Smooth muscle cell of the brain vasculature (primary cell): ENCODE results near the gene CTNS.
A peak's percentile ranks its signal among the peaks of the same experiment; 100 is the strongest.

Source experiments
- DNase-seq: peaks from one replicate; pipeline ENCODE4 v3.0.0-alpha.2; 2012; ENCODE audit warnings: low read depth, low spot score

CTNS gene

DNA sequence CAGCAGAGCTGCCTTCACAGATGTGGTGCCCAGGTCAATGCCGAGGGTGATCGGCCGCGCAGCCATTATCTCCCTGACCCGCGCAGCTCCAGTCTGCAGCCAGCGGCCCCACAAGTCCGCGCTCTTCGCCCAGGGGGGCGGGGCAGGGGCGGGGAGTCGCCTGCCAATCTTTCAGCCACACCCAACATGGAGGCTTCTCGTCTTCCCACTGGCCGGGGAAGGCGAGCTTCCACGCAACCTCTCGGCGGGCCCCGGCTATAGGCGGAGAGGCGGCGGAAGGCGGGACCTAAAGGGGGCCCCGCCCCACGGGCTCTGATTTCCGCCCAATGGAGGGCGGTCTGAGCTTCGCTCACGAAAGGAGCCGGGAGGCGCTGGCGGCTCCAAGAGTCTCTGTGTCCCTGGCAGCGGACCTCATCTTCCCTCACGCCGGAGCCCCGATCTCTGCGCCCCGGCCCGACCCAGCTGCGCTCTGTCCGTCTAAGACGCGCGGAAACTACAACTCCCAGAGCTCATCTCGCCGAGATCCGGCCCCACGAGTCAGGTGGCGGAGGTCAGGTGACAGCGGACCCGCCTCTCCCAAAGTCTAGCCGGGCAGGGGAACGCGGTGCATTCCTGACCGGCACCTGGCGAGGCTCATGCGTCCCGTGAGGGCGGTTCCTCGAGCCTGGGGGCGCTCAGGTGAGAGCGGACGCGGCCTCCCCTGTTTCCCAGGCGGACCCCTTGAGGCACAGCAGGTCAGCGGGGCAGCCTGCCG is at the start of gene CTNS, which contains the start of gene SHPK:
Gene CTNS, plus strand, starts transcription at position 607 of the 754 bp plus-strand sequence. CDS start 3,447 bp downstream, outside the sequence.
Gene SHPK, minus strand, starts transcription at position 97 of the 754 bp plus-strand sequence. Its CDS starts 31 bp downstream, at position 66.
- DNase-seq, result peak; percentile 82

DNA sequence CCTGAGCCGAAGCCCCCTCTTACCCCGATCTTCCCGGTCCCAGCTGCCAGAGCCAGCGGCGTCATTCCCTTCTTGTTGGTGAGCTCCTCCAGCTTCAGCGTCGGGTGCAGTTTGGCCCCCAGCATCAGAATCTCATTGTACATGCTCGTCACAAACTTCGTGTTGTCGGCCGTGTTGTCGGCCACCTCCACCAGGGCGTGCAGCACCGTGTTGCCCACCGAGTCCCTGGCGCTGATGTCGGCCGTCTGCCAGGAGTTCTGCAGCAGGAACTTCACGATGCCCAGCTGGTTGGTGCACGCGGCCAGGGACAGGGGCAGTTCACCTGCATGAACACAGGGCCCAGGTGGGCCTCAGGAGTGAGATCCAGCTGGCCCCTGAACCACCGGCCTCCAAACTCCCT is 46.8 kb upstream of the CTNS start:
- DNase-seq, result no peak

DNA sequence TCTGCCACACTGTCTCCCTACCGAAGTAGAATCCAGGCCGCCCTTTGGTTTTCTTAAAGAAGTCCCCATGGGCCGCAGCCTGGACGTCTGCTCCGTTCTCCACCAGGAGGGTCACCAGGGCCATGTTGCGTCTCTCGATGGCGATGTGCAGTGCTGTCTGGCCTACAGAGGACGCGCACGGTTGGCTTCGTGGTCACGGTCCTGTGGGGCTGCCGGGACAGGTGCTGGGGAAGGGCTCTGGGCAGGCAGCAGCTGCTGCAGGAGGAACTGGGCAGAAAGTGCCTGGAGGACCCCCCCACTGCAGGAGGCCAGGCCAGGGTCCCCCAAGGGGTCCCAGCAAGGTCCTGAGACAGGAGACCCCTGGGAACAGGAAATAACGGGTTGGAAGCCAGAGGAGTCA is 46.3 kb upstream of the CTNS start:
- no peak for DNase-seq

DNA sequence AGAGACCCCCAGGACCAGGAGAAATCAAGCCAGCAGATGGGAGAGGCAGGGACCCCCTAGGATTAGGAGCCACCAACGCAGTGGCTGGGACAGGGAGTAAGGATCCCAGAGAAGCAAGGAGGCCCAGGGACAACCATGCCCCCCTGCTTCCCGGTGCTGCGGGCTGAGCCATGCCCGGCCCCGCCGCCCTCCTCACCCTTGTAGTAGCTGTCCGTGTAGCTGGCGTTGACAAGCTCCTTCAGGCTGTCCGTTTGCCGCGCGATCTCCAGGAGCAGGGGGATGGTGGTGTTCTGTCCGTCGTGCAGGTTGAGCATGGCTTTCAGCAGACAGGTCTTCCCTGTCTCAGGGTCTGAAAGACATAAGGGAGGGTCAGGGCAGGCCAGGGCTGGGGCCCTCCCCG is 45.8 kb upstream of the CTNS start:
- no peak for DNase-seq

DNA sequence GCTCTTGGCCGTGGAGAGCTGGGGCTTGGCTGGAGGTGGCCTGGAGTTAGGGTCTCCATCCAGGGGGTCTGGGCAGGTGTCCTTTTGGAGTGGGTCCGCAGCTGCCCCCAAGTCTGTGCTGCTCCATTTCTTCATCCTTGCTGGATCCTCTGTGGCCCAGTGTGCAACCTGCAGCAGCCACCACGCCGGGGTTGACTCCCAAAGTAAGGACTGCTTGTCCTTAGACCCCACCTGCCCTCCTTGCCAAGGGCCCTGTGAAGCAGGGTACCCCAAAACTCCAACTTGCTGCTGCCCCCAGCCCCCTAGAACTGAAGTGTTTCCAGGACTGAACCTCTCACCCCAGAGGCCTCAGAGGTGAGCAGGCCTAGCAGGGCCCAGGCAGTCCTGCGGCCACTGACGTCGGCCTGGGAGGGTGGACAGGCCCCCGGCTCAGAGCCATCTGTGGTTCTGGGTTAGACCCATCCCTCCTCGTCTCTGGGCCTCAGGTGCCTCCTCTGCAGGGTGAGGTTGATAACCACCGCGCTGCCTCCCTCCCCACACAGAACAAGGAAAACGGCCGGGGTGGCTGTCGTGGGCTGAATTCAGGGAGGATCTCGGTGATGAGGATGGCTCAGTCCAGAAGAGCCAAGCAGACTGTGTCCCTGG is 44.2 kb upstream of the CTNS start:
- no peak for DNase-seq

DNA sequence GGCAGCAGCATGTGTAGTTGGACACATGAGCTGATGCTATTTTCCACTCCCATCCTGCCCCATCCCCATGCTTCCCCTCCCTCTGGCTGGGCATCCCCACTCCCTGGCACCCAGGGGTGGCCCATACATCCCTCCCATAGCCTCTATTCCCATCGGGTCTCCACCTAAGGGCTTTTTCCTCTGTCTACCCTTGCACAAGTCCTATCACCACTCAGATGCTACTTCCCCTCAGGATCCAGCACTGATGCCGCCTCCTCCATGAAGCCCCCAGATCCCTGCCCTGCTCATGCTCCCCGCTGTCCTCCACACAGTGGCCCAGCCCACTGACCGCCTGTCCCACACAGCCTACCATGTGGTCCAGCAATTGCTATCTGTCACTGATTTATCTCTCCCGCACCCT is 43.2 kb upstream of the CTNS start:
- no peak for DNase-seq

DNA sequence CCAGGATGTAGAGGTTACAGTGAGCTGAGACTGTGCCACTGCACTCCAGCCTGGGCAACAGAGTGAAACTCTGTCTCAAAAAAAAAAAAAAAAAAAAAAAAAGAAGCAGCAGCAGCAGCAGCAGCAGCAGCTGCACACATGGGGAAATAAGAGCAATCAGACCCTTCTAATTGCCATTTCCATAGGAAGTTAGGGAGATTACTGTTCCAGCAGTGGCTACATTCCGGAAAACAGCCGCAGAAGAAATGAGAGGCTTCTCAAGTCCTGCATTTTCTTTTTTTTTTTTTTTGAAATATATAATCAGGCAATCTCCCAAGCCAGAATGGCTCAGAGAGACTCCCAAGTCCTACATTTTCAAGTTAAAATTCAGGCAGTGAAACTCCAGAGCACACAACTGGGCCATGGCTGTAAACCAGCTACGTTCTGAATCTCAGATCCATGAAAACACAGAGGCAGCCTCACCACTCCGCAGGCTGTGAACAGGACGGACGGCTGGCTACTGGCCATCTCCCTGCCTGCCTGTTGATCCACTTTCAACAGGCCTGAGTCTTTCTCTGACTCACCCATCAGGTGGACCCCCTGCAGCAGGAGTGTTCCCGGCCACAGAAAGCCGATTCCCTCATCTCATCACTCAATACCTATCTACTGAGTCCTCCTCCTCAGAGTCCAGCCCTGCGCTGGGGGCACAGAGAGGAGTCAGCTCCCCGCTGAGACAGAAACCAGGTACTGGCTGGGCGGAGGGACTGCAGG is 42.3 kb upstream of the CTNS start:
- peak; percentile 86 for DNase-seq

DNA sequence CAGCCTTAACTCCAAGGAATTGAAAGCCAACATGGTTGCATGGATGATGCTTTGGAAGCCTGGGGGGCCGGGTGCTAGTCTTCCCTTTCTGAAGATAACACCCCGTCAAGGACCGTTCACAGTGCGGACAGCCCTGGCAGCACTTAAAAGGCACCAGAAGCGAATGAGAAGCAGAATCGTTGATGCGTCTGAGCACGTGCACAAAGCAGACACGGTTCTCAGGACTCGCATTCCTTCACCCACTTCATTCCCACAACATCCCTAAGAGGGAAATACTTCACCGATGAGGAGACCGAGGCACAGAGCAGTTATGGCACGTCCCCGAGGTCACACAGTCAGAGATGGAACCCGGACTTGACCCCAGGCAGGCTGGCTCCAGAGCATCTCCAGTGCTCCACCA is 41.6 kb upstream of the CTNS start:
- no peak for DNase-seq

DNA sequence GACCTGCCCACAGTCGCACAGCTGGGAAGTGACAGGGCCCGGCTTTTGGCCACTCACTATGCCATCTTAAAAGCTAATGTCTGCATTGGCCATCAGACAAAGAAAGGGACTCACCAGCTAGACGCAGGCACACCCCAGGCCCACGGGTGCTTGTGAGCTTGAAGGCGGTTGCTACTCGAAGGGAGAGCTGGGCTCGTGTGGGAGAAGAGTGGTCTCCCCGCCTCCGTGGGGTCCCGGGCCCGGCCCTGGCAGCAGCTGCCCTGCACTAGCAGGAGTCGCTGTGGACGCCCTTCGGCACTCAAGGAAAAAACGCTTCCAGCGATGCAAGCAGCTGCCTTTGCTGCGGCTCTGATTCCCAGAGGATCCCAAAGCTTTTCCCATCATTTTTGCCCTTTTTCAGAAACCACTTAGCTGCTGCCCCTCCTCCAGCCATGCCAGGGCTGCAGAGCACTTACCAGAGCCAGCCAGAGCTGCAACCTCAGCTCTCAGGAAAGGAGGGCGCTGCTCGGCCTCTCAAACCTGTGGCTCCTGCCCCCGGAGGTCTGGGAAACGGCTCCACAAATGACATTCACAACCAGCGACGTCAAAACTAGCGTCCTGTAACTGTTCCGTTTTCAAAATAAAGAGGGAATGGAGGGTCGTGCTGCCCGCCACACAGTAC is 39.6 kb upstream of the CTNS start:
- DNase-seq, result no peak

DNA sequence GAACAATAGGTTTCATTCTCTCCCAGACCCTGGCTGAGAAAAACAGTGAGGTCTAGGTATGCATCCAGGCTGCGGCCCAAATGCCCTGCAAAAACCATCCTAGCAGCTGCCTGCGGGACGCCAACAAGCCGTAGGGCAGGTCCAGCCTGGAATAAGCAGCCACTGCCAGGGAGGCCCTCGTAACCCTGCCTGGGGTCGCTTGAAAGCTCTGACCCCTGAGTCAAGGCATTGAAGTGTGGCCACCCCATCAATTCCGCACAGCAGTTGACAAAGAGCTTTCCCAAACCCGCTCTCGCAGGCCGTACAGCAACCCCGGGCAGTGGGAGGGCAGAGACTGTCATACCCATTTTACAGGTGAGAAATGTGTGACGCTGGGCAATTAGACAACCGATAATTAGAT is 38.5 kb upstream of the CTNS start:
- no peak for DNase-seq

DNA sequence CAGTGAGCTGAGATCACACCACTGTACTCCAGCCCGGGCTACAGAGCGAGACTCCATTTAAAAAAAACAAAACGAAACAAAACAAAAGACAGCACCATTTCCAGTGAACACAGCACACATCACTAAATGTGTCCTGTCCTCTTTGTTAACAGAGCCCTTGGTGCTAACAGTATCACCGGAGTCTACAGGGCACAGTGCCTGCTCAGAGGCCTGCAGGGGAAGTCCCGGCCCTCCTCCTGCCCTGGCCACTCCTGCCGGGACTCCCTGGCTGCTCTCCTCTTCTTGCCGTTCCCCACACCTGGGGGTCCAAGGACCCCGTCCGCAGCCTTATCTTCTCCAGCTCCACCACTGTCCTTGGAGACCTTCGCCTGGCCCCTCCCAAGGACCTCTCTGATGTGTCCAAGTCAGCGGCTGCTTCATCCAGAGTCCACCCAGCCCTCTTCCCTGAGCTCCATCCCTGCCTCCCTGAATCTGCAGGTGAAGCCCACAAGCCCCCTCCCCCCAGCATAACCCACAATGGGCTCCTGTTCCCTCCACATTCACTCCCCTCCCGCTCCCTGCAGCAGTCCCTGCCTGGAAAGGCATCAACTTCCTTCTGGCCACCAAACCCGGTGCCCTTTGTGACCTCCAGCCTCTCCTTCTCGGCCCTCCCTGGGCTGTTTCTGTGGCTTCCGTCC is 35.9 kb upstream of the CTNS start:
- DNase-seq, result no peak

DNA sequence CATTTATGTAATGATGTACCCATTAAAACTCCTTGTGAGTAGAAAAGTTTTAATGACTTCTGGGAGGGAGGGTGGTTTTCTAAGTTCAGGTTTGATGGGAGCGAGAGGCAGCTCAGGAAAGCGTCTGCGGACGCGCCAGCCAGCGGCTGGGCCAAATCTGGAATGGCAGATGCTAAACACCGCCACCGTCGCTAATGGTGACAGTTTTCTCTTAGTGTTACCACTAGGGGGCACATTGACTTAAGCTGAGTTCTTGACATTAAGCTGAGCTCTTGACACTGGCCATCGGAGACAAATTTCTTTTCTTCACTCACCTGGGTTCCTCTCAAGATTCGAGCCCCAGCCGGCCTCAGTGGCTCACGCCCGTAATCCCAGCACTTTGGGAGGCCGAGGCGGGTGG is 34.1 kb upstream of the CTNS start:
- no peak for DNase-seq

DNA sequence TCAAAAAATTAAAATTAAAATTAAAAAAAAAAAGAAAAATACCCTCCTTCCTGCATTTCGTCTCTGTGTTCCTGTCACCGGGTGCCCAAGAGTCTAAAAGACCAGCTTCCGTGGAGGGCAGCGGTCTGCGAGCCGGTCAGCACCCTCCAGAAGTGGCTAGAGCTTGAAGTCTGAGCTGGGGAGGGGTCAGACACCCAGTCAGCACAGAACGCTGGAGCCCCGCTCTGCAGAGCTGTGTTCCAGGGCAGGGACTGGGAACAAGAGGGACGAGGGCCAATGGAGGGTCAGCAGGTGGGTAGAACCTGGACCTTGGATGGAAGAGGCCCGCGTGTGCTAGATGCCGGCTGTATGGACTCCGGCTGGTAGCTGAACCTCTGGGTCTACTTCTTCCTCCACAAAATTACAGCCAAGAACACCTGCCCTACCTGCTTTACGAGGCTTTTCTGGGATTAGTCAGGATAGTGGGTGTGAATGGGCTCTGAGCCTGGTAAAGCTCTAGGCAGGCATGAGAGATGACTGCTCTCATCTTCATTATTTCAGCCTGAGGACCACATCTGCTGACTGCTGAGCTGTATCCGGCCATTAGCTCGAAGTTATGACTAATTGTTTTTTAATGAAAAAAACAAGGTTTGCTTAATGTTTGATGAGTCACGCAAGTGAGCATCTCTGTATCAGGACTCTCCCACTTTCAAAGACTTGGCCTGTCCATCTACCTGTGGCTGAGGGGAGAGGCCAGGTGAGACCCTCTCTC is 33.3 kb upstream of the CTNS start:
- DNase-seq, result no peak

DNA sequence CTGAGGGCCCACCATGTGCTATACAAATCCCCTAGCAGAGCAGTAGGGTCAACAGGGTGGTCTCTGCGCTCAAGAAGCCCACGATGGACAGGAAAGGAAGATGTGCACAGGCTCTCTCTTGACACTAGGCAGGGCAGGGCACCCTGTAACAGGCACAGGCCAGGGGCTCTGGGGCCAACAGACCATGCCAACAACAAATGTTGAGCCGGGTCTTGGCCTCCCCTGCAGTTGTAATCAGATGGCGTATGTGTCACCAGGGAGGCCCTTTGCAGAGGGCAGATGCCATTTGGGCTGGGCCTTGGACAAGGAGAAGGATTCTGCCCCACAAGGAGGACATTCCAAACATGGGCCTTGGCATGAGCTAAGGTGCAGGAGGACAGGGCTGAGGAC is 32.7 kb upstream of the CTNS start:
- DNase-seq, result no peak

DNA sequence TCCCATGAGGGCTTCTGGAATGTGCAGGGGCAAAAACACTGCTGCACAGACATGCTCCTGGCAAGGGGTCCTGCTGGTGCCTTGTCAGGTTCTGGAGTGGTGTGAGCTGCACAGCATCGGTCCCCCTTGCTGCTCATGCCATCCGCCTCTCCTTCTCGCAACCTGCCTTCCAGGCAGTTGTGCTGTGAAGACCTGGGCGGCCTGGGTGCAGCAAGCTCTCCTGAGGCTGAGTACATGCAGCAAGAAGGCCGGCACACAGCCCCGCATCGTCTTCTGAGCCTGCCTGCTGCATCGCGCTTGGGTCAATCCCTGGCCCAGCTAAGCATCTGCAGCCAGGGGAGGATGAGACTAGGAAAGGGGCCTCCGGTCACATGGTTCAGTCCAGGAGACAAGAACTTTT is 26.9 kb upstream of the CTNS start:
- no peak for DNase-seq

DNA sequence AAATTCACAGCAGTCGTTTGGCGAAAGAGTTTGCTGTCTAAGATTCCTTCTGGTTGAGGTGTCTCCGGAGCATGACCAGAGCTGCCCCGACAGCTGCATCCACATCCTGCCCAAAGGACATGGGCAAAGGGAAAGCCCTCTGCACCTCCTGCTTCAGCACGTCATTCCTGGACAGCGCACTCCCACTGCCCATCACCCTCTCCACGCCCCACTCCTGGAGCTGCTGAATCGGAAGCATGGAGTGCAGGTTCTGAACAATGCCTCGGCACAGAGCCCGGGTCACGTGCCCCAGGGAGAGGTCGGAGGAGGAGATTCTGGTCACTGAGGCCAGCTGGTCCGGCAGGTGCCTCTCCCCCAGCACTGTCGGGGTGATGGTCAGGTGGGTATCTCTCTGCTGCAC is 26.0 kb upstream of the CTNS start:
- DNase-seq, result no peak

DNA sequence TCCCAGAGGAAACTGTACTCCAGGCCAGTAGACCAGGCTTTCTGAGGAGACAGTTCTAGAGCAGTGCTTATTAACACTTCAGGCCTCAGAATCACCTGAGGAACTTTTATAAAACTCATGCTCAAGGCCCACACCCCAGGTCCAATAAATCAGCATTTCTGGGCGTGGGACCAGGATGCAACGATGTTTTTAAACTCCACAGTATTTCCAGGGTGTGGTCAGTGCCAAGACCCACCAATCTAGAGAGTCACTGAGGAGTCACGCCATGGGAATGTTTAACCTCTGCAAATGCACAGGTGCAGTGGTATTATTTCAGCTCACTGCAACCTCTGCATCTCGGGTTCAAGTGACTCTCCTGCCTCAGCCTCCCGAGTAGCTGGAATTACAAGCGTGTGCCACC is 23.4 kb upstream of the CTNS start:
- DNase-seq, result no peak

DNA sequence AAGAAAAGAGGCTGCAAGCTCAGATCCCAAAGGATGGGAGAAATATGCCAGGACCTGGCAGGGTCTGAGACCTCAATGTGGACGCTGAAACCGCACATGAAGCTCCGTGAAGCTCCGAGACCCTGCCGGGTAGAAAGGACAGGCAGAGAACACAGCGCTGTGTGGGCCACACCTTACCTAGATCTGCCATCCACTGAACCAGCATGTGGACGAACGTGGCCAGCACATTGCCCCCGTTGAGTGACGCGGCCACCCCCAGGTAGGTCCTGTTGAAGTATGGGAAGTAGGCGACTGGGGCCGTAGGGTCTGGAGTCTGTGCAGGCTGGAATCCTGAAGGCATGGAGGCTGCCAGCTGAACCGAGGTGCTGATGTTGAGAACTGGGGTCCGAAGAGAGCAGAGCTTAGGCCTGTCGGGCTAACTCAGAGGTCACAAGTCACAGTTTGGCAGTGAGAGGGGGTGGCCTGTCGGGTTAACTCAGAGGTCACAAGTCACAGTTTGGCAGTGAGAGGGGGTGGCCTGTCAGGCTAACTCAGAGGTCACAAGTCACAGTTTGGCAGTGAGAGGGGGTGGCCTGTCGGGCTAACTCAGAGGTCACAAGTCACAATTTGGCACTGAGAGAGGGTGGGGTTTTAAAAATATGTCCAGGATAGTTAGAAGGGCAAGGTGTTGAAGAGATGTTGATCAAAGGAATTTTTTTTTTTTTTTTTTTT is 21.2 kb upstream of the CTNS start:
- DNase-seq, result no peak

DNA sequence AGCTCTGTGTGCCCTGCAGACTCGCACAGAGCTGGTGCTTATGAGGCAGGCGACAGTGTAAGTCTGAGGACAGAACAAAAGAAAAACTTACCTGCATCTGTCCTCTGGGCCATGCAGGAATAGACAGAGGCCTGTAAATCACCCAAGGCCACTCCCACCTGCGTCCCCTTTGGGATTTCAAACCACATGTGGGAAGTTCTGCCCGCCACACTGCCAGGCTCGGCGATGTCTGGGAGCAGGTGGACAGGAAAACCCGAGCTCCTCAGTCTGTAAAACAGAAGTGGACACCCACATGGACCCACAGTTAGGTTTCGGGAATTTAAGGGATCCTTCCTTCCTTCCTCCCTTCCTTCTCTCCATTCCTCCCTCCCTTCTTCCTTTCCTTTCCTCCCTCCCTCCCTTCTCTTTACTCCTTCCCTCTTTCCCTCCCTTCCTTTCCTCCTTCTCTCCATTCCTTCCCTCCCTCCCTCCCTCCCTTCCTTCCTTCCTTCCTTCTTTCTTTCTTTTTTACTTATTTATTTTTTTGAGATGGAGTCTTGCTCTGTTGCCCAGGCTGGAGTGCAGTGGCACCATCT is 15.3 kb upstream of the CTNS start:
- DNase-seq, result no peak
